IMR-90 (cell line): ENCODE results near the gene CUL9. TPM values are rescaled to one million over a fixed set of nuclear protein-coding genes. Genes with fewer than 3 reads are reported as not detected.

Experiments used
- ATAC-seq: fragments of 200-7000 bp; cut with Tn5 transposase; 2 replicates; pipeline ENCODE4 v1.9.1; 2020; ENCODE audit warnings: low read depth, mild to moderate bottlenecking, moderate library complexity
- BruUV-seq: library from RNA; stranded (reverse); fragments of 400-500 nt; replicated peaks from 2 replicates; lab custom pipeline; 2021; lab: Mats Ljungman, UMichigan
- CTCF ChIA-PET: fragments of 300-600 bp; formaldehyde crosslinking; extraction: SDS; loops from one replicate; lab custom pipeline; 2021; ENCODE audit warnings: antibody characterized with exemption; lab: Yijun Ruan, JAX
- POLR2A ChIA-PET: fragments of 300-600 bp; sonication (Branson Sonifier 250); formaldehyde crosslinking; loops from one replicate; lab custom pipeline; 2022; ENCODE audit warnings: antibody characterized with exemption; ENCODE audit not compliant: unreplicated experiment; lab: Charles Lee
- DNase-seq: peaks from one replicate; pipeline ENCODE4 v3.0.0; 2013
- H2AFZ ChIP-seq: replicated peaks from 2 replicates; pipeline ENCODE3; 2013; ENCODE audit warnings: low read length, mild to moderate bottlenecking; ENCODE audit not compliant: poor library complexity
- H2AK5ac ChIP-seq: 2 replicates; pipeline ENCODE4 v1.6.1; 2013; ENCODE audit warnings: low read depth, low read length, inconsistent platforms
- H2AK9ac ChIP-seq: replicated peaks from 2 replicates; pipeline ENCODE3; 2013; ENCODE audit warnings: mild to moderate bottlenecking, low read depth, low read length, moderate library complexity; ENCODE audit not compliant: poor library complexity
- H2BK120ac ChIP-seq: 2 replicates; pipeline ENCODE4 v1.6.1; 2013; ENCODE audit warnings: low read depth, low read length, inconsistent platforms
- H2BK15ac ChIP-seq: 3 replicates; pipeline ENCODE4 v1.6.1; 2013; ENCODE audit warnings: low read depth, low read length, inconsistent platforms
- H2BK20ac ChIP-seq: 2 replicates; pipeline ENCODE4 v1.6.1; 2013; ENCODE audit warnings: low read depth, mild to moderate bottlenecking, inconsistent platforms, low read length, moderate library complexity
- H2BK5ac ChIP-seq: 2 replicates; pipeline ENCODE4 v1.6.1; 2013; ENCODE audit warnings: mild to moderate bottlenecking, low read depth, low read length, inconsistent platforms; ENCODE audit not compliant: poor library complexity, severe bottlenecking
- H3K14ac ChIP-seq: replicated peaks from 2 replicates; pipeline ENCODE4 v1.6.1; 2013; ENCODE audit warnings: low read depth, low read length, inconsistent platforms
- H3K18ac ChIP-seq: 2 replicates; pipeline ENCODE4 v1.6.1; 2013; ENCODE audit warnings: low read depth, low read length, control low read depth
- H3K23ac ChIP-seq: 2 replicates; pipeline ENCODE4 v1.6.1; 2013; ENCODE audit warnings: low read depth, low read length, inconsistent platforms
- H3K27ac ChIP-seq: 2 replicates; pipeline ENCODE4 v1.5.1; 2013; ENCODE audit warnings: mild to moderate bottlenecking, control low read depth, low read length; ENCODE audit not compliant: insufficient read depth
- H3K27me3 ChIP-seq: 2 replicates; pipeline ENCODE4 v1.6.1; 2013; ENCODE audit warnings: low read length; ENCODE audit not compliant: control insufficient read depth, insufficient read depth
- H3K36me3 ChIP-seq: 2 replicates; pipeline ENCODE4 v1.6.1; 2013; ENCODE audit warnings: low read length, mixed read lengths; ENCODE audit not compliant: control insufficient read depth, insufficient read depth
- H3K4ac ChIP-seq: 2 replicates; pipeline ENCODE4 v1.6.1; 2013; ENCODE audit warnings: low read depth, low read length, inconsistent platforms
- H3K4me1 ChIP-seq: 2 replicates; pipeline ENCODE4 v1.6.1; 2013; ENCODE audit warnings: low read length, mixed read lengths; ENCODE audit not compliant: control insufficient read depth, insufficient read depth
- H3K4me2 ChIP-seq: 2 replicates; pipeline ENCODE4 v1.6.1; 2013; ENCODE audit warnings: low read depth, mild to moderate bottlenecking, control low read depth, low read length, moderate library complexity
- H3K4me3 ChIP-seq: 2 replicates; pipeline ENCODE4 v1.5.1; 2013; ENCODE audit warnings: low read depth, mild to moderate bottlenecking, control low read depth, low read length, moderate library complexity; ENCODE audit not compliant: insufficient read depth
- H3K56ac ChIP-seq: 2 replicates; pipeline ENCODE4 v1.6.1; 2013; ENCODE audit warnings: low read length, inconsistent platforms; ENCODE audit not compliant: insufficient read depth; ENCODE audit errors: extremely low read depth
- H3K79me1 ChIP-seq, 2 experiments: 2 replicates each; pipeline ENCODE4 v1.6.1; 2013; ENCODE audit warnings: low read length in 2 of 2, inconsistent platforms in 1 of 2, low read depth in 1 of 2
- H3K9ac ChIP-seq: 2 replicates; pipeline ENCODE4 v1.6.1; 2013; ENCODE audit warnings: low read depth, low read length, control low read depth
- H3K9me1 ChIP-seq: 2 replicates; pipeline ENCODE4 v1.6.1; 2013; ENCODE audit warnings: low read length, inconsistent platforms; ENCODE audit not compliant: insufficient read depth
- H3K9me3 ChIP-seq: 2 replicates; pipeline ENCODE4 v1.6.1; 2013; ENCODE audit warnings: low read length; ENCODE audit not compliant: control insufficient read depth, insufficient read depth
- H4K20me1 ChIP-seq: 2 replicates; pipeline ENCODE4 v1.6.1; 2013; ENCODE audit warnings: low read length, inconsistent platforms; ENCODE audit not compliant: insufficient read depth
- H4K5ac ChIP-seq: 2 replicates; pipeline ENCODE4 v1.6.1; 2013; ENCODE audit warnings: mild to moderate bottlenecking, low read depth, low read length, control low read depth
- H4K8ac ChIP-seq, 2 experiments: 2 replicates each; pipeline ENCODE4 v1.6.1; 2013; ENCODE audit warnings: low read depth in 2 of 2, low read length in 2 of 2, control low read depth in 1 of 2, inconsistent platforms in 1 of 2
- H4K91ac ChIP-seq: 2 replicates; pipeline ENCODE4 v1.6.1; 2013; ENCODE audit warnings: low read depth, low read length, inconsistent platforms; ENCODE audit not compliant: insufficient read depth
- CHD1 ChIP-seq: IDR thresholded peaks from 2 replicates; pipeline ENCODE4 v1.6.1; 2012; ENCODE audit warnings: low read depth, low read length, improper control_type of control experiment
- CTCF ChIP-seq: conservative IDR thresholded peaks from 2 replicates; pipeline ENCODE4 v1.5.1; 2012; ENCODE audit warnings: mild to moderate bottlenecking, low read depth, low read length, improper control_type of control experiment
- MAFK ChIP-seq: IDR thresholded peaks from 2 replicates; pipeline ENCODE4 v1.6.1; 2012; ENCODE audit warnings: low read depth, low read length, improper control_type of control experiment
- MAZ ChIP-seq: IDR thresholded peaks from 2 replicates; pipeline ENCODE4 v1.6.1; 2012; ENCODE audit warnings: low read depth, mild to moderate bottlenecking, low read length, improper control_type of control experiment, moderate library complexity, borderline replicate concordance
- POLR2A ChIP-seq: IDR thresholded peaks from 2 replicates; pipeline ENCODE4 v1.6.1; 2012; ENCODE audit warnings: mild to moderate bottlenecking, low read depth, low read length
- RAD21 ChIP-seq: IDR thresholded peaks from 2 replicates; pipeline ENCODE4 v1.6.1; 2012; ENCODE audit warnings: low read length, improper control_type of control experiment
- RFX5 ChIP-seq: IDR thresholded peaks from 2 replicates; pipeline ENCODE4 v1.8.0; 2012; ENCODE audit warnings: low read depth, mild to moderate bottlenecking, low read length, moderate library complexity
- SMC3 ChIP-seq: fragments of 150-350 bp; IDR thresholded peaks from 2 replicates; pipeline ENCODE4 v1.6.1; 2016; ENCODE audit warnings: low read depth, mild to moderate bottlenecking, antibody characterized with exemption, low read length, moderate library complexity
- WGBS, 2 experiments: methylation state at CpG; one replicate each; pipeline versions ENCODE4 v1.1.5 to v1.1.7; 2013; ENCODE audit warnings: missing lambda C conversion rate in 2 of 2; ENCODE audit not compliant: insufficient read length in 1 of 2; ENCODE audit errors: extremely low coverage in 2 of 2; 5-methylcytosine and 5-hydroxymethylcytosine counted together
- dilution Hi-C: fragments of 300-500 bp; cut with HindIII; formaldehyde crosslinking; loops from one replicate; pipeline ENCODE4 v1.14.3; 2018; ENCODE audit warnings: low sequenced_read_pairs; ENCODE audit not compliant: unreplicated experiment
- in situ Hi-C: fragments of 300-500 bp; cut with MboI; formaldehyde crosslinking; loops from 3 replicates; pipeline ENCODE4 v1.14.3; 2019; ENCODE audit warnings: low sequenced_read_pairs, inconsistent platforms, mixed read lengths
- intact Hi-C: fragments of 100-400 bp; cut with micrococcal nuclease; formaldehyde crosslinking; loops from 2 replicates; pipeline ENCODE4 v1.10.0; 2022
- polyA plus RNA-seq, 3 experiments: library from polyadenylated mRNA; depleted of rRNA; stranded (reverse); fragments of >200 nt; gene quantifications; 2 replicates each; pipeline ENCODE4 v1.2.3, GENCODE V29; 2012; ENCODE audit warnings: low replicate concordance in 1 of 3
- total RNA-seq: library from RNA; depleted of rRNA; stranded (reverse); fragments of >200 nt; gene quantifications from 2 replicates; pipeline ENCODE4 v1.2.3, GENCODE V29; 2012

CUL9 gene
- total and polyA plus RNA-seq, 2 of the 4 experiments (the other 2 are of a cell fraction): 7.7 to 19.5 TPM

- peak overlapping the region; percentile 48 for H3K14ac ChIP-seq
- peak; percentile 99 for TF ChIP-seq CTCF
- peak; percentile 73; the same call in 1 of the 2 replicates for TF ChIP-seq CHD1
- TF ChIP-seq POLR2A: peak; percentile 40; the same call in 1 of the 2 replicates
- no peak for TF ChIP-seq MAFK
- TF ChIP-seq SMC3: peak; percentile 98
- no peak for TF ChIP-seq RFX5
- TF ChIP-seq RAD21: peak; percentile 100
- peak; percentile 94 for TF ChIP-seq MAZ
- POLR2A ChIA-PET: interaction anchor here (1.0 kb wide), 1 partner anchor 68 kb away, joined by 3 read pairs; no protein-coding TSS in a partner anchor
- H3K9ac ChIP-seq: 0 out of 2 replicates have a peak overlapping the region, but pooled peaks have one; percentile 10
- BruUV-seq: no TSS peak
- H3K23ac ChIP-seq: peak overlapping the region; percentile 7; the same call in 1 of the 2 replicates
- H2BK20ac ChIP-seq: no peak overlapping the region
- peaks cover 54% of the 10 kb centered on the region for H3K36me3 ChIP-seq
- intact Hi-C loops (loop anchor here (1.0 to 5.0 kb wide), 5 partner anchors 68 to 242 kb away; partner anchors contain the start of genes CUL7 and KLHDC3), in situ Hi-C loops (loop anchor here (10.0 kb wide), 1 partner anchor 239 kb away; no protein-coding TSS in a partner anchor), dilution Hi-C loops (no loop called here)
- H4K8ac ChIP-seq: peak overlapping the region; percentile 15 to 87; a peak in 1 of 4 replicates
- peak; percentile 91 for DNase-seq
- peak overlapping the region; percentile 67 for H3K4ac ChIP-seq
- H3K9me3 ChIP-seq: no peaks in the 10 kb centered on the region
- H2BK120ac ChIP-seq: peak overlapping the region; percentile 60; the same call in 1 of the 2 replicates
- peaks cover 5 to 19% of the 10 kb centered on the region in 2 experiments; a peak in 2 of 4 replicates for H3K79me1 ChIP-seq
- peak overlapping the region; percentile 7; the same call in 1 of the 2 replicates for H3K4me2 ChIP-seq
- H4K5ac ChIP-seq: peak overlapping the region; percentile 28; the same call in 1 of the 2 replicates
- 2% methylated on average over 16 of the region's 25 CpGs; no CpG with 5 or more reads in 1 of the 2 experiments for WGBS, 2 experiments
- peak overlapping the region; percentile 53 for H2AK5ac ChIP-seq
- H3K27me3 ChIP-seq: no peaks in the 10 kb centered on the region
- H3K56ac ChIP-seq: no peak overlapping the region
- 0 out of 2 replicates have a peak, but pooled peaks cover 3% of the 10 kb centered on the region for H3K9me1 ChIP-seq
- peaks cover 10% of the 10 kb centered on the region for H3K4me1 ChIP-seq
- CTCF ChIA-PET: interaction anchor here (0.6 to 2.4 kb wide), 12 partner anchors 14 to 232 kb away, joined by 3 to 17 read pairs (median 4); partner anchors contain the start of genes KLC4, MRPL2 and PTK7
- H2BK5ac ChIP-seq: peak overlapping the region; percentile 17
- peak; percentile 99 for ATAC-seq
- peak overlapping the region; percentile 79 for H2AFZ ChIP-seq
- H4K20me1 ChIP-seq: no peaks in the 10 kb centered on the region
- H2AK9ac ChIP-seq: peak overlapping the region; percentile 21
- no peak overlapping the region for H3K18ac ChIP-seq
- H3K27ac ChIP-seq: peak overlapping the region; percentile 28
- H3K4me3 ChIP-seq: no peak overlapping the region
- H4K91ac ChIP-seq: no peak overlapping the region
- H2BK15ac ChIP-seq: no peak overlapping the region
These were observed 38.5 kb upstream of the CUL9 start for GRCh38 chr6:43143235-43144128.
